ENCODE results near the gene CCRL2. TPM values are rescaled to one million over a fixed set of nuclear protein-coding genes. Genes with fewer than 3 reads are reported as not detected.
A peak's percentile ranks its signal among the peaks of the same experiment; 100 is the strongest.

CCRL2 gene
- total RNA-seq, 1 donor from 2014 or later = 1.6 TPM

DNA sequence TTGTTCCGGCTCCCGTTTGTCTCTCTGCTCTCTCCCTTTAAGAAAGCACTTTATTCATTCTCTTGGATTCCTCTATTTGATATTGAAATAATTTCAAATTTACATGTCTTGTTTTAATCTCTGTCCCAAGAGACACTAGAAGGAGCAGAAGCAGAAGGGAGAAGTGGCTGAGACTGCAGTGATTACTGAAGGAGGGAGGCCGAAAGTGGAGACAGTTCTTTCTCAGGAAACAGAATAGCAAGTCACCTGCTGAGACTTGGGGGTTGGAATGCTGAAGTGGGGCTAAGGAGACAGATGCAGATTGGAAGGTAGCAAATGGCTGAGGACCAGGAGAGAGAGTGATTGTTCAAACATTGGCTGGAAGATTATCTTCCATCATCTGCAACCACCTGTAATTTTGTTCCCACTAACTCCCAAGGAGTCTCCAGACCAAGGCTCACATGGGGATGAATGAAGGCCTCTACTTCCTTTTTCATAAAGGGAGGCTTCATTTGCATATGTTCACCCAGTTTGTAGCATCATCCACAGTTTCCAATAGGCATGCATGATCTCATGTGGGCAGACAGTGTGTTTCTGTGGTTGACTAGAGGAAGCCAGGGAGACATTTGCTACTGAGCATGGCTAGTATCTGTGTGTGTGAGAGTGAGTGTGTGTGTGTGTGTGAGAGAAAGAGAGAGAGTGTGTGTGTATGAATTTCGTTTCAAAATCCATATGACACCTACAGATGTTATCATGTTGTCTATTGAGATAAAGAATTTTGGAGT lies 33.7 kb downstream of the CCRL2 start:
- no peaks in the 10 kb centered on the region for H3K9me3 ChIP-seq (ENCODE audit: control insufficient read depth in 3 of 3, low read length in 3 of 3)
- peaks cover 0 to 4% (median 0%) of the 10 kb centered on the region in 3 donors for H3K36me3 ChIP-seq (ENCODE audit: control insufficient read depth in 3 of 3, insufficient read depth in 3 of 3, low read length in 3 of 3)
- no peaks in the 10 kb centered on the region for H3K27me3 ChIP-seq (ENCODE audit: control insufficient read depth in 3 of 3, insufficient read depth in 3 of 3, low read length in 3 of 3)
- no peak overlapping the region for H3K9ac ChIP-seq (ENCODE audit: low read depth in 1 of 3, low read length in 3 of 3)
- no peaks in the 10 kb centered on the region for H3K4me1 ChIP-seq (ENCODE audit: control insufficient read depth in 3 of 3, insufficient read depth in 3 of 3, low read length in 3 of 3)
- H3K27ac ChIP-seq (ENCODE audit: low read depth, low read length) = no peak overlapping the region
- no peak overlapping the region for H3K4me3 ChIP-seq (ENCODE audit: low read length in 3 of 3)

- Histone ChIP-seq H3K27ac (ENCODE audit: low read depth, low read length) (no peak overlapping the region), H3K9me3 (ENCODE audit: control insufficient read depth in 3 of 3, low read length in 3 of 3) (no peaks in the 10 kb centered on the region), H3K27me3 (ENCODE audit: control insufficient read depth in 3 of 3, insufficient read depth in 3 of 3, low read length in 3 of 3) (no peaks in the 10 kb centered on the region), H3K9ac (ENCODE audit: low read depth in 1 of 3, low read length in 3 of 3) (no peak overlapping the region), H3K4me3 (ENCODE audit: low read length in 3 of 3) (no peak overlapping the region), H3K36me3 (ENCODE audit: control insufficient read depth in 3 of 3, insufficient read depth in 3 of 3, low read length in 3 of 3) (peaks cover 0 to 4% (median 0%) of the 10 kb centered on the region in 3 donors), H3K4me1 (ENCODE audit: control insufficient read depth in 3 of 3, insufficient read depth in 3 of 3, low read length in 3 of 3) (no peaks in the 10 kb centered on the region)
Measured at GRCh38 chr3:46442576-46443530, 35.8 kb downstream of the CCRL2 start.

DNA sequence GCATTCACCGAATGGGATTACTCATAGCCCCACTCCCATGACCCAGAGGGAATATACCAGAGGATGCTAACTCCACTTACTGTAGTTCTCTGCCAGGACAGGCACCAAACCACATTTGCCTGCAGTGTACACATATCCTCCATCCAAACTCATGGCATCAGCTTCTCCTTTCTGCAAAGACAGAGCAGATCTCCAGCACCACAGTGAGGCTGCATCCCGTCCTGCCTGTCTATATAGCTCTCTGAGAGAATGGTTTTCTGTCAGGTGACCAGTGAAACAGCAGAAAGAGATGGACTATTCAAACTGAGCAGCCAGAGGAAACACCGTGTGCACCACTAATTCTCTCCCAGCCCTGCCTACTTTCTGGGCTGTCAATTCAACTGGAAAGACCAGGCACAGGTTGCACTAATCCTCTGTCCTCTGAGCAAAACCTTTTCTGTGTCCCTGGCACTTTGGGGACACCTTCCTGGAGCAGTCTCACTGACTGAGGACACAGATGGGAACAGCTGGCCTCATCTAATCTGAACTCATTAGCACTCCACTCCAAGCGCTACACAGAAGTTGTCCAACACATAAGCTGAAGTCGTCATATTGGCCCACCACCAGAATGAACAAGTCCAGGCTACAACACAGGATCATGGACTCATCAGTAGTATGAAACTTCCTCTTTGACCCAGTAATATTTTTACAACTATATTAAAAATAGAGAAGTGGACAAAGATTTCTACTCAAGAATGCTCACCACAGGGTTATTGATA lies 40.3 kb downstream of the CCRL2 start:
- no peak overlapping the region for H3K4me3 ChIP-seq (ENCODE audit: low read length in 3 of 3)
- no peak overlapping the region for H3K9ac ChIP-seq (ENCODE audit: low read depth in 1 of 3, low read length in 3 of 3)
- H3K9me3 ChIP-seq (ENCODE audit: control insufficient read depth in 3 of 3, low read length in 3 of 3) = no peaks in the 10 kb centered on the region
- H3K4me1 ChIP-seq (ENCODE audit: control insufficient read depth in 3 of 3, insufficient read depth in 3 of 3, low read length in 3 of 3) = peaks cover 0 to 7% (median 0%) of the 10 kb centered on the region in 3 donors
- peaks cover 0 to 3% (median 0%) of the 10 kb centered on the region in 3 donors for H3K27me3 ChIP-seq (ENCODE audit: control insufficient read depth in 3 of 3, insufficient read depth in 3 of 3, low read length in 3 of 3)
- H3K36me3 ChIP-seq (ENCODE audit: control insufficient read depth in 3 of 3, insufficient read depth in 3 of 3, low read length in 3 of 3) = peaks cover 0 to 3% (median 0%) of the 10 kb centered on the region in 3 donors
- H3K27ac ChIP-seq (ENCODE audit: low read depth, low read length) = no peak overlapping the region

DNA sequence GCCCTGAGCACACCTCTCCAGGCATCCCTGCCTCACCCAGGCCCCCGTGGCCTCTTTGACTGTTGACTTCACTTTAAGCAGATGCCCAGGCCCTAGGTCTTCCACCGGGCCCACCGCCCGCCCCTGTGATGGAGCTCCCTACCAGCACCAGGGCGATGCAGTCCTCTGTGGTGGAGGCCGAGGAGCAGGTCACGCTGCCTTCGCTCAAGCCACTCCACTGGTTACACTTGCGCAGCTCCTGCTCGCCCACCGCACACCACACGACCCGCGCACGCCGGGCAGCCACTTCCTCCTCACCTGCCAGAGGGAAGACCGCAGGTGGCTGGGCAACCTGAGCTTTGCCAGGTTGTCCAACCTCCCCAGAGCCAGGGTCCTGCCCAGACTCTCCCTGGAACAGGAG lies 41.7 kb downstream of the CCRL2 start:
- Histone ChIP-seq H3K4me3 (ENCODE audit: low read length in 3 of 3) (no peak overlapping the region), H3K36me3 (ENCODE audit: control insufficient read depth in 3 of 3, insufficient read depth in 3 of 3, low read length in 3 of 3) (peaks cover 0 to under 1% (median 0%) of the 10 kb centered on the region in 3 donors), H3K27me3 (ENCODE audit: control insufficient read depth in 3 of 3, insufficient read depth in 3 of 3, low read length in 3 of 3) (peaks cover 0 to 3% (median 3%) of the 10 kb centered on the region in 3 donors), H3K9ac (ENCODE audit: low read depth in 1 of 3, low read length in 3 of 3) (no peak overlapping the region), H3K27ac (ENCODE audit: low read depth, low read length) (no peak overlapping the region), H3K9me3 (ENCODE audit: control insufficient read depth in 3 of 3, low read length in 3 of 3) (no peaks in the 10 kb centered on the region), H3K4me1 (ENCODE audit: control insufficient read depth in 3 of 3, insufficient read depth in 3 of 3, low read length in 3 of 3) (peaks cover 0 to 7% (median 0%) of the 10 kb centered on the region in 3 donors)

GRCh38 chr3:46449755-46450552 lies 42.9 kb downstream of the CCRL2 start:
- H3K9ac ChIP-seq (ENCODE audit: low read depth in 1 of 3, low read length in 3 of 3) = peak overlapping the region in 1 of 3 donors; percentile 25
- H3K27ac ChIP-seq (ENCODE audit: low read depth, low read length) = no peak overlapping the region
- no peaks in the 10 kb centered on the region for H3K9me3 ChIP-seq (ENCODE audit: control insufficient read depth in 3 of 3, low read length in 3 of 3)
- H3K27me3 ChIP-seq (ENCODE audit: control insufficient read depth in 3 of 3, insufficient read depth in 3 of 3, low read length in 3 of 3) = peaks cover 0 to 3% (median 3%) of the 10 kb centered on the region in 3 donors
- H3K36me3 ChIP-seq (ENCODE audit: control insufficient read depth in 3 of 3, insufficient read depth in 3 of 3, low read length in 3 of 3) = no peaks in the 10 kb centered on the region
- H3K4me3 ChIP-seq (ENCODE audit: low read length in 3 of 3) = no peak overlapping the region
- peaks cover 0 to 7% (median 0%) of the 10 kb centered on the region in 3 donors for H3K4me1 ChIP-seq (ENCODE audit: control insufficient read depth in 3 of 3, insufficient read depth in 3 of 3, low read length in 3 of 3)

DNA sequence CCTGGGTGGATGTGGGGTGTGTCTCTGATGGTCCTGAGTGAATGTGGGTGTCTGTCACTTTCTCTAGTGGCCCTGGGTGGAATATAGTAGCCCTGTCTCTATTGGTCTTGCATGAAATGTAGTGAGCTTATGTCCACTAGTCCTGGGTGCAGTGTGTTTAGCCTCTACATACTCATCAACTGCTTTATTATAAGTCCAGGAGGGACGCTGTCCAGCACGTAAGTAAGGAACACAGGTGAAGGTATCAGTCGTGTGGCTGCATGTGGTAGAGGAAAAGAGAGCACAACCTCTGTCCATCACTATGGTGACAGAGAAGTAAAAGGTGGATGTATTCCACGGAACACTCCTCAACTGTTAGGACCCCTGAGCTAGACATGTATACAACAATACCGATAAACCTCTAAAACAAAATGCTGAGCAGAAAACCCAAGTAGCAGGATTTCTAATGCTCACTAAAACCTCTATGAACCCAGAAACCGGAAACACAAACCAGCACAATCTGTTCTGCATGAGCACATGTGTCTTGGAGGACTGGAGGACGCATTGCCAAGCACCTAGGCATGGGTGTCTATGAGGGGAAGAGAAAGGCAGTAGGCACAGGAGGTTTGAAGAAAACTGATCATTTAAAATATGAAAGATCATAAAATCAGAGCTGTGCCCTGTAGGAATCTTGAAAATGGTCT lies 46.6 kb downstream of the CCRL2 start:
- Histone ChIP-seq H3K36me3 (ENCODE audit: control insufficient read depth in 3 of 3, insufficient read depth in 3 of 3, low read length in 3 of 3) (no peaks in the 10 kb centered on the region), H3K27me3 (ENCODE audit: control insufficient read depth in 3 of 3, insufficient read depth in 3 of 3, low read length in 3 of 3) (peaks cover 0 to 3% (median 3%) of the 10 kb centered on the region in 3 donors), H3K9ac (ENCODE audit: low read depth in 1 of 3, low read length in 3 of 3) (no peak overlapping the region), H3K4me3 (ENCODE audit: low read length in 3 of 3) (no peak overlapping the region), H3K4me1 (ENCODE audit: control insufficient read depth in 3 of 3, insufficient read depth in 3 of 3, low read length in 3 of 3) (peaks cover 0 to 7% (median 0%) of the 10 kb centered on the region in 3 donors), H3K27ac (ENCODE audit: low read depth, low read length) (no peak overlapping the region), H3K9me3 (ENCODE audit: control insufficient read depth in 3 of 3, low read length in 3 of 3) (no peaks in the 10 kb centered on the region)

- H3K9me3 ChIP-seq (ENCODE audit: control insufficient read depth in 3 of 3, low read length in 3 of 3) = no peaks in the 10 kb centered on the region
- H3K4me3 ChIP-seq (ENCODE audit: low read length in 3 of 3) = no peak overlapping the region
- peaks cover 0 to 7% (median 0%) of the 10 kb centered on the region in 3 donors for H3K4me1 ChIP-seq (ENCODE audit: control insufficient read depth in 3 of 3, insufficient read depth in 3 of 3, low read length in 3 of 3)
- peaks cover 0 to 3% (median 0%) of the 10 kb centered on the region in 3 donors for H3K27me3 ChIP-seq (ENCODE audit: control insufficient read depth in 3 of 3, insufficient read depth in 3 of 3, low read length in 3 of 3)
- H3K36me3 ChIP-seq (ENCODE audit: control insufficient read depth in 3 of 3, insufficient read depth in 3 of 3, low read length in 3 of 3) = no peaks in the 10 kb centered on the region
- no peak overlapping the region for H3K27ac ChIP-seq (ENCODE audit: low read depth, low read length)
- no peak overlapping the region for H3K9ac ChIP-seq (ENCODE audit: low read depth in 1 of 3, low read length in 3 of 3)
Measured at GRCh38 chr3:46454209-46454595, 47.1 kb downstream of the CCRL2 start.

DNA sequence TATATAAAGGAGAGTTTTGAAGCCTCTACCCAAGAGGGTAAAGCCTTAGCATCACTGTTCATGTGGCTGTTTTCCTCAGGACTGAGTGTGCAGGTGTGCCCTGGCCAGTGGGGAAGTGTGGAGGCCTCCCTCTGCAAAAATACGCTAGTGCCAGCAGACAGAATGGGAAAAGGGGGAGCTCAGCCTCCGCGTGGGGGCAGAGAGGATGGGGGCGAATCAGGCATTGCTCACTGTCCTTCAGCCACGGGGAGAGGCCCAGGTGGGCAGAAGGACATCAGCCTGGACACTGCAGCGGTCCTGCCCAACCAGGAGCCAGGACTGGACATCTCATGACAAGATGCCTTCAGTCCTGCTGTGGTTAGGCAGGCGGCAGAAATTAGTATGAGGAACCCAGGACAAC lies 47.5 kb downstream of the CCRL2 start:
- Histone ChIP-seq H3K4me3 (ENCODE audit: low read length in 3 of 3) (no peak overlapping the region), H3K27ac (ENCODE audit: low read depth, low read length) (no peak overlapping the region), H3K4me1 (ENCODE audit: control insufficient read depth in 3 of 3, insufficient read depth in 3 of 3, low read length in 3 of 3) (peaks cover 0 to 7% (median 0%) of the 10 kb centered on the region in 3 donors), H3K9me3 (ENCODE audit: control insufficient read depth in 3 of 3, low read length in 3 of 3) (no peaks in the 10 kb centered on the region), H3K27me3 (ENCODE audit: control insufficient read depth in 3 of 3, insufficient read depth in 3 of 3, low read length in 3 of 3) (peaks cover 0 to 3% (median 0%) of the 10 kb centered on the region in 3 donors), H3K36me3 (ENCODE audit: control insufficient read depth in 3 of 3, insufficient read depth in 3 of 3, low read length in 3 of 3) (no peaks in the 10 kb centered on the region), H3K9ac (ENCODE audit: low read depth in 1 of 3, low read length in 3 of 3) (no peak overlapping the region)
